ENCODE results near the gene FLACC1.
A peak's percentile ranks its signal among the peaks of the same experiment; 100 is the strongest.

The FLACC1 gene

GRCh38 chr2:201256082-201256481, 101.1 kb downstream of the FLACC1 start (continued):
- TF ChIP-seq TSHZ2 (CRISPR knock-in tag; IDR thresholded peaks at IDR 0.05): no peak

GRCh38 chr2:201255408-201256033, 101.6 kb downstream of the FLACC1 start:
- TF ChIP-seq CSDC2 (CRISPR knock-in tag; IDR thresholded peaks at IDR 0.05) (no peak), TSHZ2 (CRISPR knock-in tag; IDR thresholded peaks at IDR 0.05) (no peak), BACH2 (CRISPR knock-in tag; IDR thresholded peaks at IDR 0.05; ENCODE audit: borderline replicate concordance) (no peak), ZNF70 (CRISPR knock-in tag; IDR thresholded peaks at IDR 0.05) (no peak), ESRRG (CRISPR knock-in tag; IDR thresholded peaks at IDR 0.05) (no peak)
- no peak for ATAC-seq

GRCh38 chr2:201254081-201254730, 102.9 kb downstream of the FLACC1 start:
- no peak for TF ChIP-seq CREB5 (CRISPR knock-in tag; IDR thresholded peaks at IDR 0.05; ENCODE audit: low read depth)
- no peak for TF ChIP-seq CSRNP3 (CRISPR knock-in tag; IDR thresholded peaks at IDR 0.05)
- no peak for TF ChIP-seq PPARA (CRISPR knock-in tag; IDR thresholded peaks at IDR 0.05; ENCODE audit: borderline replicate concordance)
- no peak for TF ChIP-seq ZFP30 (CRISPR knock-in tag; IDR thresholded peaks at IDR 0.05)
- no peak for TF ChIP-seq GLIS3 (CRISPR knock-in tag; IDR thresholded peaks at IDR 0.05)
- no peak for TF ChIP-seq POU6F1 (CRISPR knock-in tag; IDR thresholded peaks at IDR 0.05; ENCODE audit: borderline replicate concordance, low read depth)
- TF ChIP-seq PATZ1 (CRISPR knock-in tag; IDR thresholded peaks at IDR 0.05; ENCODE audit: borderline replicate concordance): no peak
- TF ChIP-seq SNAI2 (CRISPR knock-in tag; IDR thresholded peaks at IDR 0.05): no peak
- no peak for TF ChIP-seq TOX (CRISPR knock-in tag; IDR thresholded peaks at IDR 0.05; ENCODE audit: borderline replicate concordance)
- TF ChIP-seq ESRRG (CRISPR knock-in tag; IDR thresholded peaks at IDR 0.05): no peak
- no peak for TF ChIP-seq ZC3H10 (CRISPR knock-in tag; IDR thresholded peaks at IDR 0.05)
- no peak for TF ChIP-seq ZNF70 (CRISPR knock-in tag; IDR thresholded peaks at IDR 0.05)
- TF ChIP-seq OSR1 (CRISPR knock-in tag; IDR thresholded peaks at IDR 0.05): no peak
- no peak for TF ChIP-seq ZFP3 (CRISPR knock-in tag; IDR thresholded peaks at IDR 0.05)
- no peak for TF ChIP-seq TSHZ2 (CRISPR knock-in tag; IDR thresholded peaks at IDR 0.05)
- no peak for TF ChIP-seq ARNTL (CRISPR knock-in tag; IDR thresholded peaks at IDR 0.05; ENCODE audit: borderline replicate concordance, low read depth)
- TF ChIP-seq ISL1 (CRISPR knock-in tag; IDR thresholded peaks at IDR 0.05): no peak
- TF ChIP-seq TCF4 (CRISPR knock-in tag; IDR thresholded peaks at IDR 0.05; ENCODE audit: borderline replicate concordance): no peak
- TF ChIP-seq RARB (CRISPR knock-in tag; IDR thresholded peaks at IDR 0.05): no peak
- no peak for TF ChIP-seq ZNF8 (CRISPR knock-in tag; IDR thresholded peaks at IDR 0.05)
- ATAC-seq: peak; percentile 43

All from SK-N-SH treated with all-trans-retinoic acid at 6 μM for 48 hours (cell line).